Measurements from ENCODE around the gene UCK1. TPM values are rescaled to one million over a fixed set of nuclear protein-coding genes. Genes with fewer than 3 reads are reported as not detected.

The UCK1 gene
- total and polyA plus RNA-seq, 2 of the 8 experiments (the other 6 are each of a cell fraction or from before 2014, with no cell fraction given) = 35.1 to 42.0 TPM

DNA sequence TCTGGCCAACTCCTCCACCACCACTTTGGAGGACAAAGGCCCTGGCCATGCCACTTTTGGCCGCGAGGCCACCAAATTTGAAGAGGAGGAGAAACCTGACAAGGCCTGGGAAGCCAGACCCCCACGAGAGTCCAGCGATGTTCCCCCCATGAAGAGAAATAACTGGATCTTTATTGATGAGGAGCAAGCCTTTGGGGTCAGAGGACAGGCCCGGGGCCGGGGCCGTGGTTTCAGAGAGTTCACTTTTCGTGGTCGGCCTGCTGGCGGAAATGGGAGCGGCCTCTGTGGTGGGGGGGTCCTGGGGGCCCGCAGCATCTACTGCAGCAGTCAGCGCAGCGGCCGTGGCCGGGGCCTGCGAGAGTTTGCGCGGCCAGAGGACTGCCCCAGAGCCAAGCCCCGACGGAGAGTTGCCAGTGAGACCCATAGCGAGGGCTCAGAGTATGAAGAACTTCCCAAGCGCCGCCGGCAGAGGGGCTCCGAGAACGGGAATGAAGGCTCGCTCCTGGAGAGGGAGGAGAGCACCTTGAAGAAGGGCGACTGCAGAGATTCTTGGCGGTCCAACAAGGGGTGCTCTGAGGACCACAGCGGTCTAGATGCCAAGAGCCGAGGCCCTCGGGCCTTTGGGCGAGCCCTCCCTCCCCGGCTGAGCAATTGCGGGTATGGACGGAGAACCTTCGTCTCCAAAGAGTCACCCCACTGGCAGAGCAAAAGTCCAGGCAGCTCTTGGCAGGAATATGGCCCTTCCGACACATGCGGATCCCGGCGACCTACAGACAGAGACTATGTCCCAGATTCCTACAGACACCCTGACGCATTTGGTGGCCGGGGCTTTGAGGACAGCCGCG, 55.7 kb downstream of the UCK1 start:
- peaks cover 61 to 90% (median 85%) of the 10 kb centered on the region in 4 experiments for H3K36me3 ChIP-seq (ENCODE audit: control insufficient read depth in 2 of 4, insufficient read depth in 4 of 4, low read length in 3 of 4)
- FAIRE-seq = no peak
- peaks cover 11 to 27% of the 10 kb centered on the region in 2 experiments for H4K20me1 ChIP-seq (replicated peaks in 1 of 2; ENCODE audit: control insufficient read depth in 1 of 2, insufficient read depth in 2 of 2, low read length in 2 of 2)
- no peak for TF ChIP-seq KDM5A (IDR thresholded peaks at IDR 0.05; ENCODE audit: low read length)
- TF ChIP-seq GABPA (IDR thresholded peaks at IDR 0.05; ENCODE audit: borderline replicate concordance, insufficient read depth, low read length) = no peak
- no peak for TF ChIP-seq CHD2 (IDR thresholded peaks at IDR 0.05; ENCODE audit: low read length)
- no peak for TF ChIP-seq RBBP5 (IDR thresholded peaks at IDR 0.05; ENCODE audit: borderline replicate concordance, low read depth, low read length)
- TF ChIP-seq MAFK (IDR thresholded peaks at IDR 0.05; ENCODE audit: low read depth, low read length) = no peak
- TF ChIP-seq BRCA1 (IDR thresholded peaks at IDR 0.05; ENCODE audit: low read depth, low read length) = no peak
- TF ChIP-seq RXRA (IDR thresholded peaks at IDR 0.05; ENCODE audit: insufficient read depth, low read depth, low read length) = no peak
- no peak for TF ChIP-seq SIN3A (conservative IDR thresholded peaks at IDR 0.05 in 1 of 2, IDR thresholded peaks at IDR 0.05 in 1 of 2; ENCODE audit: low read depth in 1 of 2, low read length in 2 of 2)
- TF ChIP-seq RAD21 (IDR thresholded peaks at IDR 0.05 in 1 of 2, conservative IDR thresholded peaks at IDR 0.05 in 1 of 2; ENCODE audit: low read depth in 2 of 2, low read length in 2 of 2) = no peak
- no peak for TF ChIP-seq CBX8 (IDR thresholded peaks at IDR 0.05; ENCODE audit: borderline replicate concordance, low read depth, low read length)

More for the DNA sequence above, 55.7 kb downstream of the UCK1 start:
- H3K4me2 ChIP-seq (ENCODE audit: insufficient read depth in 1 of 2, low read depth in 2 of 2, low read length in 2 of 2) = no peak overlapping the region
- H3K56ac ChIP-seq (replicated peaks; ENCODE audit: insufficient read length, low read depth, low read length) = no peak overlapping the region
- no peak overlapping the region for H2BK12ac ChIP-seq (ENCODE audit: low read depth, low read length)
- no peak overlapping the region for H2AK5ac ChIP-seq (ENCODE audit: low read depth, low read length)
- no peak overlapping the region for H2BK15ac ChIP-seq (ENCODE audit: low read length)
- no peaks in the 10 kb centered on the region for H3K27me3 ChIP-seq (replicated peaks in 1 of 4; ENCODE audit: control insufficient read depth in 3 of 4, extremely low read depth in 1 of 4, insufficient read depth in 3 of 4, low read length in 3 of 4)
- no peaks in the 10 kb centered on the region for H3K9me3 ChIP-seq (ENCODE audit: insufficient read depth in 2 of 2, low read depth in 1 of 2, low read length in 1 of 2)
- no peak overlapping the region for H3K27ac ChIP-seq (ENCODE audit: low read depth, low read length)
- 95% methylated on average over 45 of the region's 46 CpGs; no CpG with 5 or more reads in 1 of the 2 experiments for WGBS, 2 experiments (ENCODE audit: extremely low coverage in 1 of 2, insufficient coverage in 1 of 2, insufficient read length in 1 of 2, insufficient replicate concordance in 2 of 2, low coverage in 1 of 2, low lambda C conversion rate in 2 of 2, missing lambda C conversion rate in 1 of 2)
- no peak overlapping the region for H3K14ac ChIP-seq (ENCODE audit: insufficient read length)
- no peak overlapping the region for H2BK20ac ChIP-seq (ENCODE audit: low read length)
- no peak overlapping the region for H3K9ac ChIP-seq (replicated peaks in 1 of 4; ENCODE audit: extremely low read depth in 1 of 4, low read depth in 3 of 4, low read length in 3 of 4)
- no peak overlapping the region for H4K5ac ChIP-seq (ENCODE audit: insufficient read length, low read depth, low read length)
- H2AFZ ChIP-seq (ENCODE audit: low read length) = no peak overlapping the region
- H2BK120ac ChIP-seq (replicated peaks; ENCODE audit: low read depth, low read length) = no peak overlapping the region
- H3K23ac ChIP-seq (ENCODE audit: insufficient read length) = no peak overlapping the region
- no peak for DNase-seq (ENCODE audit: low read depth in 1 of 2, low spot score in 2 of 2)
- ChIA-PET CTCF (ENCODE audit: partially characterized antibody) (interaction anchor here (0.9 to 5.2 kb wide), 13 partner anchors 10 to 236 kb away, joined by 3 to 31 read pairs (median 5); no protein-coding TSS in a partner anchor), POLR2A (ENCODE audit: partially characterized antibody) (interaction anchor here (1.0 to 1.2 kb wide), 3 partner anchors 9 to 103 kb away, joined by 3 read pairs; no protein-coding TSS in a partner anchor)
- peaks cover 0 to 37% of the 10 kb centered on the region in 2 experiments; a peak in 2 of 4 replicates for H3K79me2 ChIP-seq (ENCODE audit: control insufficient read depth in 1 of 2, insufficient read depth in 2 of 2, low read length in 2 of 2)
- no peak overlapping the region for H3K18ac ChIP-seq (ENCODE audit: extremely low read depth, low read length)
- no peaks in the 10 kb centered on the region for H3K4me1 ChIP-seq (replicated peaks in 1 of 4; ENCODE audit: control insufficient read depth in 3 of 4, insufficient read depth in 4 of 4, low read length in 3 of 4)
- no peak overlapping the region for H3K4ac ChIP-seq (replicated peaks; ENCODE audit: insufficient read length, low read depth, low read length)
- H4K8ac ChIP-seq (ENCODE audit: extremely low read depth, insufficient read depth, low read length) = no peak overlapping the region
- H3K4me3 ChIP-seq (ENCODE audit: extremely low read depth in 1 of 4, insufficient read depth in 2 of 4, low read depth in 3 of 4, low read length in 4 of 4) = no peak overlapping the region
- no peak overlapping the region for H4K91ac ChIP-seq (replicated peaks; ENCODE audit: insufficient read length, low read length)
- H3K23me2 ChIP-seq (ENCODE audit: low read depth, low read length) = no peaks in the 10 kb centered on the region
- no peak overlapping the region for H2BK5ac ChIP-seq (ENCODE audit: low read depth, low read length)
- H3K79me1 ChIP-seq (ENCODE audit: low read depth, low read length) = peaks cover 7% of the 10 kb centered on the region; the same call in 1 of the 2 replicates

Data from H1 (cell line).